ENCODE results near the gene CA5A. TPM values are rescaled to one million over a fixed set of nuclear protein-coding genes. Genes with fewer than 3 reads are reported as not detected.

CA5A gene
- total and polyA plus RNA-seq, 2 of the 4 experiments (the other 2 are of a cell fraction) = not detected

DNA sequence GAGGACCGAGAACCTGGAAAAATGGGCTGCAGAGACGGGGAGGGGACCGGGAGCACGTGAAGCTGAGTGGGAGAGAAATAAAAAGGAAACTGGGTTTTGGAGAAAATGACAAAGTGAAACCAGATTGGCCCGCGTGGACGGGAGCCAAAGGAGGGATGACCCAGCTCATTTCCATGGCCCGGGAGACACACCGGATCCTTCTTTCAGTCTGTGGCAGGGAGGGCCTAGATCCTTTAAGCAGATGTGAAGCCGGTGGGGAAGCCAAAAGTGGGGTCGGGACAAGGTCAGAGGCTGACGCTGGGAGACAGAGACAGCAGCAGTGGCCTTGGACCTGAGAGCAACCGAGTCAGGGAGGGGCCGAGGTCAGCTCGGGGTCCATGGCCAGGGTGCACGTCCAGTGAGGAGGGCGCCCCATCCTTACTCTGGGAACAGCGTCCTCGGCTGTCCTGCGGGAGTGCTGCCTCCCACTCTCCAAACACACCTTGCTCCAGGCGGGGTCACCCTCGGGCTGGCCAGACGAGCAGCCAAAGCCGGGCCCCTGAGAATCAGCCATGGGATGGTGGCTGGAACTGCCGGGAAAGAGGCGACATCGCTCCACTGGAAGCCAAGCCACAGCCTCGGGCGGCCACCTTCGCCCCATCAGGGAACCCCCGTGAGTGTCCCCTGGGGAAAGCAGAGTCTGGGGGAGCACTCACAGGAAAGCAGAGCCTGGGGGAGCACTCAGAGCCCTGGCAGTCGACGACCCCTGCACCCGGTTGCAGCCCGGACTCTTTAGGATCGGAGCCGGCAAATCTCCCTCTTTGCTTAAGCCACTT, 17.3 kb downstream of the CA5A start:
- intact Hi-C loops (cut with micrococcal nuclease) (no loop called here), dilution Hi-C loops (cut with HindIII; ENCODE audit: low sequenced_read_pairs, unreplicated experiment) (no loop called here), in situ Hi-C loops (cut with MboI; ENCODE audit: low sequenced_read_pairs) (no loop called here)
- H4K5ac ChIP-seq (ENCODE audit: low read depth, low read length) = no peak overlapping the region
- no peak overlapping the region for H4K8ac ChIP-seq (ENCODE audit: low read depth in 2 of 2, low read length in 2 of 2)
- H3K4me2 ChIP-seq (ENCODE audit: low read depth, low read length) = no peak overlapping the region
- no peak overlapping the region for H3K27ac ChIP-seq (ENCODE audit: insufficient read depth, low read length)
- CTCF ChIA-PET = interaction anchor here (0.9 kb wide), 1 partner anchor 137 kb away, joined by 3 read pairs; no protein-coding TSS in a partner anchor
- H3K4me3 ChIP-seq (ENCODE audit: insufficient read depth, low read depth, low read length) = no peak overlapping the region
- no peak overlapping the region for H3K9ac ChIP-seq (ENCODE audit: low read depth, low read length)
- H2AK9ac ChIP-seq (replicated peaks; ENCODE audit: low read depth, low read length, poor library complexity) = no peak overlapping the region
- H2AFZ ChIP-seq (replicated peaks; ENCODE audit: low read length, poor library complexity) = no peak overlapping the region
- H3K36me3 ChIP-seq (ENCODE audit: control insufficient read depth, insufficient read depth, low read length) = no peaks in the 10 kb centered on the region
- H3K9me3 ChIP-seq (ENCODE audit: control insufficient read depth, insufficient read depth, low read length) = no peaks in the 10 kb centered on the region
- DNase-seq = no peak
- H3K18ac ChIP-seq (ENCODE audit: low read depth, low read length) = no peak overlapping the region
- no peak overlapping the region for H3K4ac ChIP-seq (ENCODE audit: low read depth, low read length)
- no peak overlapping the region for H2BK20ac ChIP-seq (ENCODE audit: low read depth, low read length)
- H2BK15ac ChIP-seq (ENCODE audit: low read depth, low read length) = no peak overlapping the region
- H4K20me1 ChIP-seq (ENCODE audit: insufficient read depth, low read length) = no peaks in the 10 kb centered on the region
- no peak for ATAC-seq (ENCODE audit: low read depth)
- H2AK5ac ChIP-seq (ENCODE audit: low read depth, low read length) = no peak overlapping the region
- H3K56ac ChIP-seq (ENCODE audit: extremely low read depth, insufficient read depth, low read length) = no peak overlapping the region
- no peak overlapping the region for H2BK120ac ChIP-seq (ENCODE audit: low read depth, low read length)
- no peaks in the 10 kb centered on the region for H3K4me1 ChIP-seq (ENCODE audit: control insufficient read depth, insufficient read depth, low read length)
- H3K79me1 ChIP-seq (ENCODE audit: low read depth in 1 of 2, low read length in 2 of 2) = no peaks in the 10 kb centered on the region
- no TSS peak for BruUV-seq (replicated peaks)
- H2BK5ac ChIP-seq (ENCODE audit: low read depth, low read length, poor library complexity, severe bottlenecking) = no peak overlapping the region
- H3K14ac ChIP-seq (replicated peaks; ENCODE audit: low read depth, low read length) = no peak overlapping the region
- no peak overlapping the region for H3K23ac ChIP-seq (ENCODE audit: low read depth, low read length)
- WGBS, 2 experiments (ENCODE audit: extremely low coverage in 2 of 2, insufficient read length in 1 of 2) = 50% methylated on average over 14 of the region's 37 CpGs; no CpG with 5 or more reads in 1 of the 2 experiments
- POLR2A ChIA-PET (ENCODE audit: unreplicated experiment) = no interaction called here
- peaks cover 34% of the 10 kb centered on the region for H3K27me3 ChIP-seq (ENCODE audit: control insufficient read depth, insufficient read depth, low read length)
- H4K91ac ChIP-seq (ENCODE audit: insufficient read depth, low read depth, low read length) = no peak overlapping the region
- H3K9me1 ChIP-seq (ENCODE audit: insufficient read depth, low read length) = no peaks in the 10 kb centered on the region
- TF ChIP-seq, protein P1, sequence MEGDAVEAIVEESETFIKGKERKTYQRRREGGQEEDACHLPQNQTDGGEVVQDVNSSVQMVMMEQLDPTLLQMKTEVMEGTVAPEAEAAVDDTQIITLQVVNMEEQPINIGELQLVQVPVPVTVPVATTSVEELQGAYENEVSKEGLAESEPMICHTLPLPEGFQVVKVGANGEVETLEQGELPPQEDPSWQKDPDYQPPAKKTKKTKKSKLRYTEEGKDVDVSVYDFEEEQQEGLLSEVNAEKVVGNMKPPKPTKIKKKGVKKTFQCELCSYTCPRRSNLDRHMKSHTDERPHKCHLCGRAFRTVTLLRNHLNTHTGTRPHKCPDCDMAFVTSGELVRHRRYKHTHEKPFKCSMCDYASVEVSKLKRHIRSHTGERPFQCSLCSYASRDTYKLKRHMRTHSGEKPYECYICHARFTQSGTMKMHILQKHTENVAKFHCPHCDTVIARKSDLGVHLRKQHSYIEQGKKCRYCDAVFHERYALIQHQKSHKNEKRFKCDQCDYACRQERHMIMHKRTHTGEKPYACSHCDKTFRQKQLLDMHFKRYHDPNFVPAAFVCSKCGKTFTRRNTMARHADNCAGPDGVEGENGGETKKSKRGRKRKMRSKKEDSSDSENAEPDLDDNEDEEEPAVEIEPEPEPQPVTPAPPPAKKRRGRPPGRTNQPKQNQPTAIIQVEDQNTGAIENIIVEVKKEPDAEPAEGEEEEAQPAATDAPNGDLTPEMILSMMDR (conservative IDR thresholded peaks at IDR 0.05; ENCODE audit: low read depth, low read length) = no peak
- TF ChIP-seq MAFK (IDR thresholded peaks at IDR 0.05; ENCODE audit: low read depth, low read length) (no peak), POLR2A (IDR thresholded peaks at IDR 0.05; ENCODE audit: low read depth, low read length) (no peak), RCOR1 (IDR thresholded peaks at IDR 0.05; ENCODE audit: insufficient replicate concordance, low read length) (no peak), MXI1 (IDR thresholded peaks at IDR 0.05; ENCODE audit: borderline replicate concordance, low read depth, low read length) (no peak), MAZ (IDR thresholded peaks at IDR 0.05; ENCODE audit: borderline replicate concordance, low read depth, low read length) (no peak), SMC3 (IDR thresholded peaks at IDR 0.05; ENCODE audit: low read depth, low read length) (no peak), BHLHE40 (IDR thresholded peaks at IDR 0.05; ENCODE audit: low read depth, low read length) (no peak), FOS (IDR thresholded peaks at IDR 0.05; ENCODE audit: low read depth, low read length) (no peak), RAD21 (IDR thresholded peaks at IDR 0.05; ENCODE audit: low read length) (no peak), CHD1 (IDR thresholded peaks at IDR 0.05; ENCODE audit: low read depth, low read length) (no peak), CEBPB (IDR thresholded peaks at IDR 0.05; ENCODE audit: low read depth, low read length) (no peak), RFX5 (IDR thresholded peaks at IDR 0.05; ENCODE audit: low read depth, low read length) (no peak)
- TF ChIP-seq, protein P2, sequence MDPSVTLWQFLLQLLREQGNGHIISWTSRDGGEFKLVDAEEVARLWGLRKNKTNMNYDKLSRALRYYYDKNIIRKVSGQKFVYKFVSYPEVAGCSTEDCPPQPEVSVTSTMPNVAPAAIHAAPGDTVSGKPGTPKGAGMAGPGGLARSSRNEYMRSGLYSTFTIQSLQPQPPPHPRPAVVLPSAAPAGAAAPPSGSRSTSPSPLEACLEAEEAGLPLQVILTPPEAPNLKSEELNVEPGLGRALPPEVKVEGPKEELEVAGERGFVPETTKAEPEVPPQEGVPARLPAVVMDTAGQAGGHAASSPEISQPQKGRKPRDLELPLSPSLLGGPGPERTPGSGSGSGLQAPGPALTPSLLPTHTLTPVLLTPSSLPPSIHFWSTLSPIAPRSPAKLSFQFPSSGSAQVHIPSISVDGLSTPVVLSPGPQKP (IDR thresholded peaks at IDR 0.05; ENCODE audit: borderline replicate concordance, low read depth, low read length) = no peak
- TF ChIP-seq, protein P3, sequence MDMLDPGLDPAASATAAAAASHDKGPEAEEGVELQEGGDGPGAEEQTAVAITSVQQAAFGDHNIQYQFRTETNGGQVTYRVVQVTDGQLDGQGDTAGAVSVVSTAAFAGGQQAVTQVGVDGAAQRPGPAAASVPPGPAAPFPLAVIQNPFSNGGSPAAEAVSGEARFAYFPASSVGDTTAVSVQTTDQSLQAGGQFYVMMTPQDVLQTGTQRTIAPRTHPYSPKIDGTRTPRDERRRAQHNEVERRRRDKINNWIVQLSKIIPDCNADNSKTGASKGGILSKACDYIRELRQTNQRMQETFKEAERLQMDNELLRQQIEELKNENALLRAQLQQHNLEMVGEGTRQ (IDR thresholded peaks at IDR 0.05; ENCODE audit: low read depth, low read length) = no peak

All from IMR-90 (cell line).